Hepatocyte (in vitro differentiated cells): ENCODE results near the gene AP2A2. TPM values are rescaled to one million over a fixed set of nuclear protein-coding genes. Genes with fewer than 3 reads are reported as not detected.

ENCODE experiments used
- DNase-seq: peaks from one replicate; pipeline ENCODE4 v3.0.0-alpha.2; 2016; ENCODE audit warnings: low spot score
- H2AFZ ChIP-seq: fragments of 200-600 bp; sonication (generic); 2 replicates; pipeline ENCODE4 v1.6.0; 2016; ENCODE audit warnings: antibody characterized with exemption, mild to moderate bottlenecking
- H3K27ac ChIP-seq: fragments of 200-600 bp; sonication (generic); 2 replicates; pipeline ENCODE4 v1.5.1; 2016; ENCODE audit warnings: mild to moderate bottlenecking
- H3K27me3 ChIP-seq: fragments of 200-600 bp; sonication (generic); 2 replicates; pipeline ENCODE4 v1.6.1; 2016
- H3K36me3 ChIP-seq: fragments of 200-600 bp; sonication (generic); replicated peaks from 2 replicates; pipeline ENCODE4 v1.5.1; 2016; ENCODE audit warnings: low read depth; ENCODE audit not compliant: insufficient read depth
- H3K4me1 ChIP-seq: fragments of 200-600 bp; sonication (generic); 2 replicates; pipeline ENCODE4 v1.5.1; 2016; ENCODE audit warnings: mild to moderate bottlenecking, moderate library complexity; ENCODE audit not compliant: insufficient read depth
- H3K4me2 ChIP-seq: fragments of 200-600 bp; sonication (generic); 2 replicates; pipeline ENCODE4 v1.6.0; 2016
- H3K4me3 ChIP-seq: fragments of 200-600 bp; sonication (generic); 2 replicates; pipeline ENCODE4 v1.5.1; 2016; ENCODE audit warnings: mild to moderate bottlenecking
- H3K79me2 ChIP-seq: fragments of 200-600 bp; sonication (generic); 2 replicates; pipeline ENCODE4 v1.6.0; 2017; ENCODE audit warnings: mild to moderate bottlenecking
- H3K9me2 ChIP-seq: fragments of 200-600 bp; sonication (generic); replicated peaks from 2 replicates; pipeline ENCODE4 v1.6.0; 2017; ENCODE audit warnings: mild to moderate bottlenecking; ENCODE audit not compliant: insufficient read depth
- H3K9me3 ChIP-seq: fragments of 200-600 bp; sonication (generic); 2 replicates; pipeline ENCODE4 v1.5.1; 2016; ENCODE audit warnings: low read depth, mild to moderate bottlenecking
- H4K20me1 ChIP-seq: fragments of 200-600 bp; sonication (generic); 2 replicates; pipeline ENCODE4 v1.6.0; 2016; ENCODE audit warnings: mild to moderate bottlenecking; ENCODE audit not compliant: insufficient read depth, poor library complexity, severe bottlenecking
- CTCF ChIP-seq: fragments of 200-600 bp; sonication (generic); IDR thresholded peaks from 2 replicates; pipeline ENCODE4 v1.5.1; 2016; ENCODE audit warnings: antibody characterized with exemption, mild to moderate bottlenecking; ENCODE audit not compliant: poor library complexity
- EZH2 ChIP-seq: fragments of 200-600 bp; sonication (generic); IDR thresholded peaks from 2 replicates; pipeline ENCODE4 v1.6.1; 2016; ENCODE audit warnings: antibody characterized with exemption, mild to moderate bottlenecking, borderline replicate concordance
- EZH2phosphoT487 ChIP-seq: fragments of 200-600 bp; sonication (generic); IDR thresholded peaks from one replicate; pipeline ENCODE4 v1.6.1; 2018; ENCODE audit warnings: antibody characterized with exemption, mild to moderate bottlenecking, low read depth, moderate library complexity; ENCODE audit not compliant: unreplicated experiment, severe bottlenecking
- WGBS: methylation state at CpG from one replicate; pipeline ENCODE4 v1.1.6; 2016; ENCODE audit warnings: low lambda C conversion rate; ENCODE audit errors: missing lambda C conversion rate; 5-methylcytosine and 5-hydroxymethylcytosine counted together
- polyA plus RNA-seq: library from polyadenylated mRNA; unstranded; fragments of >200 nt; fragmentation: Nextera tagmentation; extraction: Ambion mirVana; gene quantifications from 2 replicates; pipeline ENCODE4 v1.2.1, GENCODE V29; 2016
- total RNA-seq: library from RNA; depleted of rRNA; stranded (reverse); fragments of >200 nt; gene quantifications from 2 replicates; pipeline ENCODE4 v1.2.3, GENCODE V29; 2014

Gene AP2A2
- total and polyA plus RNA-seq, 2 experiments from 2014 or later = 49.7 to 68.0 TPM

- Histone ChIP-seq H3K9me2 (no peaks in the 10 kb centered on the region), H3K36me3 (no peaks in the 10 kb centered on the region), H3K4me3 (no peak overlapping the region), H3K4me2 (no peak overlapping the region), H3K79me2 (peaks cover 2% of the 10 kb centered on the region), H3K27ac (no peak overlapping the region), H3K9me3 (no peaks in the 10 kb centered on the region), H2AFZ (no peak overlapping the region), H3K27me3 (no peaks in the 10 kb centered on the region), H3K4me1 (no peaks in the 10 kb centered on the region), H4K20me1 (peaks cover 12% of the 10 kb centered on the region)
- DNase-seq = no peak
- WGBS = 87% methylated on average over 13 of the region's 16 CpGs
- TF ChIP-seq EZH2phosphoT487 (no peak), CTCF (no peak), EZH2 (no peak)
These were observed 69.5 kb downstream of the AP2A2 start for GRCh38 chr11:995044-995751.

- Histone ChIP-seq H3K9me3 (no peaks in the 10 kb centered on the region), H3K36me3 (no peaks in the 10 kb centered on the region), H2AFZ (no peak overlapping the region), H3K4me3 (no peak overlapping the region), H4K20me1 (peaks cover 12% of the 10 kb centered on the region), H3K79me2 (peaks cover 2% of the 10 kb centered on the region), H3K4me1 (no peaks in the 10 kb centered on the region), H3K4me2 (no peak overlapping the region), H3K27ac (no peak overlapping the region), H3K27me3 (no peaks in the 10 kb centered on the region), H3K9me2 (no peaks in the 10 kb centered on the region)
- no peak for DNase-seq
- 84% methylated on average over 22 of the region's 22 CpGs for WGBS
- no peak for TF ChIP-seq CTCF
- no peak for TF ChIP-seq EZH2
- TF ChIP-seq EZH2phosphoT487 = no peak
These were observed 70.2 kb downstream of the AP2A2 start for GRCh38 chr11:995752-996420.

GRCh38 chr11:996681-997080, 71.0 kb downstream of the AP2A2 start:
- TF ChIP-seq EZH2phosphoT487 (no peak), CTCF (no peak), EZH2 (no peak)
- H3K27ac ChIP-seq = no peak overlapping the region
- H3K4me3 ChIP-seq = no peak overlapping the region
- DNase-seq = no peak
- no peaks in the 10 kb centered on the region for H3K27me3 ChIP-seq
- no peak overlapping the region for H2AFZ ChIP-seq
- no peaks in the 10 kb centered on the region for H3K9me3 ChIP-seq
- H3K79me2 ChIP-seq = peaks cover 2% of the 10 kb centered on the region
- WGBS = 87% methylated on average over 10 of the region's 10 CpGs
- H3K9me2 ChIP-seq = no peaks in the 10 kb centered on the region
- peaks cover 13% of the 10 kb centered on the region for H4K20me1 ChIP-seq
- no peaks in the 10 kb centered on the region for H3K4me1 ChIP-seq
- H3K4me2 ChIP-seq = no peak overlapping the region
- no peaks in the 10 kb centered on the region for H3K36me3 ChIP-seq
